Measurements from ENCODE around the gene FAM193A. TPM values are rescaled to one million over a fixed set of nuclear protein-coding genes. Genes with fewer than 3 reads are reported as not detected.
"Not testable (repeated sequence)": the region's sequence is repeated elsewhere in the genome, so short reads cannot be mapped to it uniquely, and the experiment has no call there.

The FAM193A gene
- total RNA-seq, 1 donor from 2014 or later = 28.9 TPM

DNA sequence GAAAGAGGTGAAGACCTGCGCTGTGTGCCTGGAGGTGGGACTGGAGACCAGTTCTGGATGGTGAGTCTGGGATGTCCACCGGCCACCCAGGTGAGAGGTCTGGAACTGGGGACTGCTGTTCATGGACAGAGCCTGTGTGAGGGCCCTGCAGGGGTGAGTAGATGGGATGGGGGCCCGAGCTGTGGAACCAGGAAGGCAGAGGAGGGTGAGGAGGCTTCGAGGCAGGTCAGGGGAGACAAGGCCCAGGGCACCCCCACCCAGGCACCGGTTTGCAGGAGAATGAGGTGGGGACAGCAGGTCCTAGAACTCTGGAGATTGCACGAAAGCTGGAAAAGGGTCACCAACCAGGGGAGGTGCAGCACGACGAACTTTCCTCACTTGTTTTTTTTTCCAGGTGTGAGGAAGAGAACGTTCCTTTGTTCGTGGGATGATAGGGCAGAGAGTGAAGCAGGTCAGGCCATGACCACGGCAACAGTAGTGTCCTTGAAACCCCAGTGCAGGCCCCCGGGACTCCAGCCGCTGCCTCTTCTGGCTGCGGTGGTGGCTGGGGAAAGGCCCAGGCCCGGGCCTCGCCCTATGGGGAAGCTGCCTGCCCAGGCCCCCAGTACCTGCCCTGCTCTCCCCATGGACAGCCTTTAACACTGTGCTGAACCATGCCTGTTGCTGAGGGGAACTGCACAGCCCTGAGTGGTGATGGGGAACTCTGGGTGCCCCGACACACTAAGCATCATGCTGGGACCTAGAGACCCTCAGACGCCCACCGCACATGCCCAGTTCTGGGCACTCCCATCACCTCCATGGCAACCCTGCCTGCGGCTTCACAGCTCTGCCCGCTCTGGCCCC is 196.8 kb downstream of the FAM193A start:
- no peak overlapping the region for H3K27ac ChIP-seq
- H3K27me3 ChIP-seq = no peaks in the 10 kb centered on the region
- TF ChIP-seq, protein P1, sequence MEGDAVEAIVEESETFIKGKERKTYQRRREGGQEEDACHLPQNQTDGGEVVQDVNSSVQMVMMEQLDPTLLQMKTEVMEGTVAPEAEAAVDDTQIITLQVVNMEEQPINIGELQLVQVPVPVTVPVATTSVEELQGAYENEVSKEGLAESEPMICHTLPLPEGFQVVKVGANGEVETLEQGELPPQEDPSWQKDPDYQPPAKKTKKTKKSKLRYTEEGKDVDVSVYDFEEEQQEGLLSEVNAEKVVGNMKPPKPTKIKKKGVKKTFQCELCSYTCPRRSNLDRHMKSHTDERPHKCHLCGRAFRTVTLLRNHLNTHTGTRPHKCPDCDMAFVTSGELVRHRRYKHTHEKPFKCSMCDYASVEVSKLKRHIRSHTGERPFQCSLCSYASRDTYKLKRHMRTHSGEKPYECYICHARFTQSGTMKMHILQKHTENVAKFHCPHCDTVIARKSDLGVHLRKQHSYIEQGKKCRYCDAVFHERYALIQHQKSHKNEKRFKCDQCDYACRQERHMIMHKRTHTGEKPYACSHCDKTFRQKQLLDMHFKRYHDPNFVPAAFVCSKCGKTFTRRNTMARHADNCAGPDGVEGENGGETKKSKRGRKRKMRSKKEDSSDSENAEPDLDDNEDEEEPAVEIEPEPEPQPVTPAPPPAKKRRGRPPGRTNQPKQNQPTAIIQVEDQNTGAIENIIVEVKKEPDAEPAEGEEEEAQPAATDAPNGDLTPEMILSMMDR (IDR thresholded peaks at IDR 0.05) = no peak
- ATAC-seq (peak; percentile 34), DNase-seq (peak; percentile 53)
- no peaks in the 10 kb centered on the region for H3K9me3 ChIP-seq
- intact Hi-C loops (cut with DNase I) = no loop called here
- no peaks in the 10 kb centered on the region for H3K4me1 ChIP-seq
- peaks cover 43% of the 10 kb centered on the region for H3K36me3 ChIP-seq
- no peak overlapping the region for H3K4me3 ChIP-seq

DNA sequence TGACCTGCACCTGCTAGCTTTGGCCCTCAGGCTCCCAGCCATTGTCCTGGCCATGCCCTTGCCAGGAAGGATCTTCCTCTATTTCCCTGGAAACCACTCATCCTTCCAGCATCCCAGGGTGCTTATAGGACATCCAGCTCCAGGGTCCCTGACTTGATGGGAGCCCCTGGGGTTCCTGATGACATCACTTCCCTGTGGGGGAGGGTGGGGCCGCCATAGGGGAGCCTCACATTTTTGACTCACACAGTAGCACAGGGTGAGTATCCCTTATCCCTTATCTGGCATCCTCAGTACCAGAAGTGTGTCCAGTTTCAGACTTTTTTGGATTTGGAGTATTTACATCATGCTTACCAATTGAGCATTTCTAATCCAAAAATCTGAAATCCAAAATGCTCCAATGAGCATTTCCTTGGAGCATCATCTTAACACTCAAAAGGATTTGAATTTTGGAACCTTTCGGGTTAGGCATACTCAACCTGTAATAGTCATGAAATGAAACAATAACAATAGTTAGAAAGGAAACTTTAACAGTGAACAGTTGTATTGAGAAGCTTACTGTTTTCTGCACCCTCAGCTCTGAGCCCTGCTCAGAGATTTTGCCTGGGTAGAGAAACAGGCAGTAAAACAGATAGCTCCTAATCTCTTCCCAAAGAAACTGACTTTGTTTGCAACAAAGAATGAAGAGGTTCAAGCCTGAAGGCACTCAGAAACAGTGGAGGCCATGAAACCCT is 197.6 kb downstream of the FAM193A start:
- DNase-seq = no peak
- no peaks in the 10 kb centered on the region for H3K9me3 ChIP-seq
- no peak overlapping the region for H3K4me3 ChIP-seq
- intact Hi-C loops (cut with DNase I) = no loop called here
- peaks cover 38% of the 10 kb centered on the region for H3K36me3 ChIP-seq
- no peaks in the 10 kb centered on the region for H3K4me1 ChIP-seq
- TF ChIP-seq, protein P1 (IDR thresholded peaks at IDR 0.05) = no peak
- ATAC-seq = peak; percentile 23
- H3K27me3 ChIP-seq = no peaks in the 10 kb centered on the region
- no peak overlapping the region for H3K27ac ChIP-seq

DNA sequence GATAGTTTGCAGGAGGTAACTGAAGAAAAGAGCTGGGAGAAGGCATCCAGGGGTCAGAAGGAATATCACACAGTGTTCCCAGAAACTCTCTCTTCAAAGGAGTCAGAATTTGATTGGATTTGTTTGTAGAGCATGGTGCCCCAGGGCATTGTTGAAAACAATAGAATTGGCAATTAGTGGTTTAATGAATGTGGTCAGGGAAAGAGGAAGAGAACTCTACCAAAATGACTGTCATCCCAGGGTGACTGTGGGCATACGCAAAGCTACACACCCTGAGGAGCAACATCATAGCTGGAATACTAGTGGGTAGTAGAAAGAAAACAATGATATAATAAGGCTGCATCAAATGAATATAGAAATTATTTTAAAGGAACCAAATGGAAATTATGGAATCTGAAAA is 198.2 kb downstream of the FAM193A start:
- TF ChIP-seq, protein P1 (IDR thresholded peaks at IDR 0.05) = no peak
- Histone ChIP-seq H3K4me1 (no peaks in the 10 kb centered on the region), H3K9me3 (no peaks in the 10 kb centered on the region), H3K36me3 (peaks cover 33% of the 10 kb centered on the region), H3K27ac (no peak overlapping the region), H3K4me3 (no peak overlapping the region), H3K27me3 (no peaks in the 10 kb centered on the region)
- DNase-seq = no peak
- no peak for ATAC-seq
- intact Hi-C loops (cut with DNase I) = no loop called here

DNA sequence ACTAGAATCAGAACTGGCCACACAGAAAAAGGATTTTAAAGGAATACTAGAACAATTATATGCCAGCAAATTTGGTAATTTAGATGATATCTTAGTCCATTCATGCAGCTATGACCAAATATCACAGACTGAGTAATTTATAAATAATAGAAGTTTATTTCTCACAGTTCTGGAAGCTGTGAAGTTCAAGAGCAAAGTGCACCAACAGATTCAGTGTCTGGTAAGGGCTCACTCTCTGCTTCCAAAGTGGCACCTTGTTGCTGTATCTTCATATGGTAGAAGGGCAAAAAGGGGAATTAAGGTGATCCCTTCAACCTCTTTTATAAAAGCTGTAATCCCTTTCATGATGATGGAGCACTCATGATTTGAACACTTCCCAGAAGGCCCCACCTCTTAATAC is 199.4 kb downstream of the FAM193A start:
- DNase-seq = no peak
- H3K9me3 ChIP-seq = no peaks in the 10 kb centered on the region
- intact Hi-C loops (cut with DNase I) = no loop called here
- H3K4me3 ChIP-seq = no peak overlapping the region
- no peaks in the 10 kb centered on the region for H3K4me1 ChIP-seq
- no peak overlapping the region for H3K27ac ChIP-seq
- TF ChIP-seq, protein P1 (IDR thresholded peaks at IDR 0.05) = no peak
- no peak for ATAC-seq
- H3K27me3 ChIP-seq = no peaks in the 10 kb centered on the region
- H3K36me3 ChIP-seq = peaks cover 23% of the 10 kb centered on the region

DNA sequence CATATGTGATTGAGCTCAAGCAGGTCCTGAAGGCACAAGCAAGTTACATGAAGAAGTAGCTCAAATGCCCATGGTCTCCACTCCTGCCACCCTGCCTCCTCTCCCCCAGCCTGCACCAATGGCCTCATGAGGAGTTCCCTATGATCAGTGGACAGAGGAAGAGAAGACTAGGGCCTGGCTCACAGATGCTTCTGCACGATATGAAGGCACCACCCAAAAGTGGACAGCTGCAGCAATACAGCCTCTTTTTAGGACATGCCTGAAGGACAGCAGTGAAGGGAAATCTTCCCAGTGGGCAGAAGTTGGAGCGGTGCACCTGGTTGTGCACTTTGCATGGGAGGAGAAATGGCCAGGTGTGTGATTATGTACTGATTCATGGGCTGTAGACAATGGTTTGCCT is 201.8 kb downstream of the FAM193A start:
- DNase-seq; intact Hi-C loops (cut with DNase I); H3K27ac ChIP-seq; H3K4me3 ChIP-seq; H3K4me1 ChIP-seq; H3K27me3 ChIP-seq; ATAC-seq; H3K9me3 ChIP-seq: not testable (repeated sequence)
- peaks cover 14% of the 10 kb centered on the region for H3K36me3 ChIP-seq

DNA sequence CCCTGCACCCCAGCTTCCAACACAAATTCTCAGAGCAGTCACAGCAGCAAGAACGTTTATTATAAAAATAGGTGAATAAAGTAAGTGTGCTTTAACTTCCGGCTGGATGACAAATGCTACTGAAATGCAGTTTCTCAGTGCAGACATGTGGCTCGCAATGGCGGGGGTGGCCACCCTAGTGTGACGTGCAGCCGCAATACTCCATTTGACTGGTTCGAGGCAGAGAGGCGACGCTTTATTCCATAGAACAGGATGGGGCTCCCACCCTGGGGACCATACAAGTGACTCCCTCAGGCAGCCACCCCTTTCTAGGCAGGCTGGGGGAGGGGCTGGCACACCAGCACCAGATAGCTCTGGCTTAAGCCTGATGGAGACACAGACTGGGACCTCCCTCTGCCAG is 205.2 kb downstream of the FAM193A start:
- Histone ChIP-seq H3K9me3 (no peaks in the 10 kb centered on the region), H3K4me3 (no peak overlapping the region), H3K36me3 (peaks cover 43% of the 10 kb centered on the region), H3K27me3 (no peaks in the 10 kb centered on the region), H3K27ac (no peak overlapping the region), H3K4me1 (peaks cover 9% of the 10 kb centered on the region)
- ATAC-seq (no peak), DNase-seq (no peak)
- TF ChIP-seq, protein P1 (IDR thresholded peaks at IDR 0.05) = no peak
- intact Hi-C loops (cut with DNase I) = no loop called here

Measured in upper lobe of right lung (tissue), 1 donor.